Cortex of kidney (tissue), 1 donor: ENCODE results near the gene MRTFA.
"Not testable (repeated sequence)": the region's sequence is repeated elsewhere in the genome, so short reads cannot be mapped to it uniquely, and the experiment has no call there.

ENCODE experiments used
- DNase-seq: peaks from one replicate; lab custom pipeline; 2025; lab: John Stamatoyannopoulos, UW

The MRTFA gene

DNA sequence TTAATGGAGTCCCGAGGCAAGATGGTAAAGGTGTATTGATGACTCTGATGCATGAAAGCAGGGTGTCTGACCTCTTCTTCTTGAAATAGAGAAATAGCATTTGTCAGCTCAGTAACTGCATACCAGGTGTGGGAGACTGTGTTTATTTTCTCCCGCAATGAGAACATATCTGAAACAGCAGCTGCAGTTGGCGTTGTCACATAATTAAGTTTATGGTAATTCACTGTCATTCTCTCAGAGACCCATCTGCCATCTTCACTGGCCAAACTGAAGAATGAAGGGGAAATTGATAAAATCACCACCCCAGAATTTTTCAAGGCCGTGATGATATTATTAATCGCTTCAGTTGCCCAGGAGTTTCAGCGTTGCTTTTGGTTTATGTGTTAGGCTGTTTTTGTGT lies 22.6 kb upstream of the MRTFA start:
- DNase-seq: no peak

DNA sequence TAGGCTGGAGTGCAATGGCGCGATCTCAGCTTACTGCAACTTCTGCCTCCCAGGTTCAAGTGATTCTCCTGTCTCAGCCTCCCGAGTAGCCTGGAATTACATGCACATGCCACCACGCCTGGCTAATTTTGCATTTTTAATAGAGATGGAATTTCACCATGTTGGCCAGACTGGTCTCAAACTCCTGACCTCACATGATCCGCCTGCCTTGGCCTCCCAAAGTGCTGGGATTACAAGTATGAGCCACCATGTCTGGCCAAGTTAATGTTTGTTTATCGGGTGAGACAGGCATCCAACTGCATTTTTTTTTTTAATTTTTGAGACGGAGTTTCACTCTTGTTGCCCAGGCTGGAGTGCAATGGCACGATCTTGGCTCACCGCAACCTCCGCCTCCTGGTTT lies 20.1 kb upstream of the MRTFA start:
- DNase-seq: not testable (repeated sequence)

DNA sequence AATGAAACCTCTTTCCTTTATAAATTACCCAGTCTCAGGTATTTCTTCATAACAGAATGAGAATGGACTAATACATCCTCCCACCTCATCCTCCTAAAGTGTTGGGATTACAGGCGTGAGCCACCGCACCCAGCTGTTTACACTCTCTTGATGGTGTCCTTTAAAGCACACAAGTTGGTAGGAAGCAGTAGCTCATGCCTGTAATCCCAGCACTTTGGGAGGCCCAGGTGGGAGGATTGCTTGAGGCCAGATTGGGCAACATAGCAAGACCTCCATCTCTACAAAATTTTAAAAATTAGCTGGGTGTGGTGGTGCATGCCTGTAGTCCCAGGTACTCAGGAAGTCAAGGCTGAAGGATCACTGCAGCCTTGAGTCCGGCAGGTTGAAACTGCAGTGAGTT lies 19.4 kb upstream of the MRTFA start:
- DNase-seq: not testable (repeated sequence)

DNA sequence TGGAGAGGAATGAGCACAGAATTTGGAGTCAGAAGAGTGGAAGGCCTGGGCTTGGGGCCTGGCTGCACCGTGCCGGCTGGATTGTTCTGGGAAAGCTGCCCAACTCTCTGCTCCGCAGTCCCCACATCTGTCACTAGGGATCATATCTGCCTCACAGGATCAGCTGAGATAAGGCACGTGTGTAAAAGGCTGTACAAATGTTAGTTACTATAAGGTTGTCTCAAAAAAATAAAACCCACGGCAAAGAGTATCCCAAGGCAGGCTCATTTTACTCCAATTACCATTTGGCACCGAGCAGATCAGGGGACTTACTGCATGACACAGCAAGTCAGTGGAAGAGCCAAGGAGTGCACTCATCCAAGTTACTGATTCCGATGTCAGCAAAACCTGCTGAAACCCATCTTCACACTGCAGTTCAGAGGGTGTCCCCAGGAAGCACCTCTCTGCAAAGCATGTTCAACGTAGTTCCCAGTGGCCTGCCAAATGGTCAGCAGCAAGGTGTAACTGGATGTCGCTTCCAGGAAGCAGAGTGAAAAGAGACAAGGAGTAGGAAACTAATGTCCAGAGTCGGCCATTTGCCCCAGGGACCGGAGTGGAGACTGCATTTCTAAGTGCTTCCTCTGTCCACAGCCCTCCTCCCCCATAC lies 18.1 kb upstream of the MRTFA start:
- DNase-seq: no peak

DNA sequence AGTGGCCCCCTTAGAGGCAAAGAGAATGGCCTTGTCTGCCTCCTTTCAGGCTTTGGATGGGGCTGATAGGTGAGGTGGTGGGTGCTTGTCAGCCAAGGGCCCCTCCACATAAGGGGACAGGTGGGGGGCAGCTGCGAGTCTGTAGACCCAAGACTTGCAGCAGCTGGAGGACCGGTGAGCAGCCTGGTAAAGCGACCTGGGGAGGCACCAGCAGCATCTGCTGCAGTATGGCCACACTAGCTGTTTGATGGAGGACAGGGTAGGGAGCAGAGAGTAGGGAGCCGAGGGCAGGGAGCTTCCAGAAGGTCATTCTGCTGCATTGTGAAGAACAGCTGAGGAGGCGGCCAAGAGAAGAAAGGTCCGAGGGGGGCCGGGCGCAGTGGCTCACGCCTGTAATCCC lies 16.8 kb upstream of the MRTFA start:
- no peak for DNase-seq

DNA sequence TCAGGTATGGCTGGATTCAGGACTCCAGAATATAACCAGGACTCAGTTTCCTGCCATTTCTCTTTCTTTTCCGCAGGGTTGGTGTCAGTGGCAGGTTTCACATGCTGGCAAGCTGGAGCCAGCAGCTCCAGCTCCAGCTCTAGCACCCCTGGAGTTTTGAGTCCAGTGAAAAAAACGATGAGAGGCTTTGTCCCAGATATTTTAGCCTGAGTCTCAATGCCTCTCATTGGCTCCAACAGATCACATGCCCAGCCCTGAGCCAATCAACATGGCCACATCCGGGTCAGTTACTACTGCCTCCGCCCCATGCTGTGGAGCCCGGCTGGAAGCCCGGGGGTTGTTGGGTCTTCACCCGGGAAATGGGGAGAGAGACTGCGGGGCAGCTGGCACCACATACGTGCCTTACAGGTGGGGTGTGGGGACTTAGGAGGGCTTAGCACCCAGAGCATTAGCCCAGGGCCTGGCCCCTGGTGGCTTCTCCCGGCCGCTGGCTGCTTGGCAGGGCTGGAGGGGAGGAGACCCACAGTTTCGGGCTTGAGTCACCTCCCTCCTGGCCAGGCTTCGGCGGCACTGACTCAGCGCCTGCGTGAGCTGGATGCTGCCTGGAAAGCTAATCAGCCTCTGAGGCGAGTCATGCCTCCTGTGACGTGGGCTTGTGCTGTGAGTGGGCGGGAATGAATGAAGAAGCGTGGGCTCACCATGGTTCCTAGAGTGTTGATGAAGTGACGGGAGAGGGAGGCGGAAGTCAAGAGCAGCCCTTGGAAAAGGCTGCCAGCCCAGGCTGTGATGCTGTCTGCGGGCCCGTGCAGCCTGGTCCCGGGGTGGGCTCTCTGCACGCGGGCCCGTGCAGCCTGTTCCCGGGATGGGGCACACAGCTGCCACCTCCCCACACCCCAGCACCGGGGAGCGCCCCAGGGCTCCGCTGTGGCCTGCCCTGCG lies 15.3 kb upstream of the MRTFA start:
- DNase-seq: peak; percentile 86

DNA sequence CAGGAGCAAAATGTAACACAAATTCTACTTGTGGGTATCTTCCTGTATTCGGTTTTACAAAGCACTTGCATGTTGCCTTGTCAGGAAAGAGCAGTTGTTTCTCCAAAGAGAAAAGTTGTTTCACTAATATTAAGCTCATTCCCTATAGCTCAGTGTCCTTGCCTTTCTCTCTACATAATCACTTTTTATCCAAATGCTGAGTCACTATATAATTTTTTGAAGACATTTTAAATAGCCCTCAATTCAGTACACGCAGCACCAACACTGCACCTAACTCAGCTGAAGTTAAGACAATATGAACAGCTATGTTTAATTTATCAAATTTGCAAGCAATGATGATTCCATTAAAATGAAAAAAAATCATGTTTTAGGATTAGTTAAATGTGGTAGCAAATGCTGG lies 14.5 kb upstream of the MRTFA start:
- DNase-seq: no peak

DNA sequence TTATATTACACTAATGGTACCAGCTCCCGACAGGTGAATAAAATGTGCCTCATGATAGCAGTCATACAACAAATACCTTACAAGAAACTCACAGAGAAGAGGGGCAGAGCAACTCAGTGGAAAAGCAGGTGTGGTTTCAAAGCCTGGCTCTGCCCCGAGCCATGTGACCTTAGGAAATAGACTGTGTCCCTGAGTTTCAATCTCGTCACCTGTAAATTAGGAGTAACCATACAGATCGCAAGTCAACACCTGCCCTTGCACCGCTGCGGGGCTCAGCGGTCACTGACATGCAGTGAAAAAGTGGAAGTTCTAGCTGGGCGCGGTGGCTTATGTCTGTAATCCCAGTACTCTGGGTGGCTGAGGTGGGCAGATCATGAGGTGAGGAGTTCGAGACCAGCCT lies 11.9 kb upstream of the MRTFA start:
- DNase-seq: no peak

DNA sequence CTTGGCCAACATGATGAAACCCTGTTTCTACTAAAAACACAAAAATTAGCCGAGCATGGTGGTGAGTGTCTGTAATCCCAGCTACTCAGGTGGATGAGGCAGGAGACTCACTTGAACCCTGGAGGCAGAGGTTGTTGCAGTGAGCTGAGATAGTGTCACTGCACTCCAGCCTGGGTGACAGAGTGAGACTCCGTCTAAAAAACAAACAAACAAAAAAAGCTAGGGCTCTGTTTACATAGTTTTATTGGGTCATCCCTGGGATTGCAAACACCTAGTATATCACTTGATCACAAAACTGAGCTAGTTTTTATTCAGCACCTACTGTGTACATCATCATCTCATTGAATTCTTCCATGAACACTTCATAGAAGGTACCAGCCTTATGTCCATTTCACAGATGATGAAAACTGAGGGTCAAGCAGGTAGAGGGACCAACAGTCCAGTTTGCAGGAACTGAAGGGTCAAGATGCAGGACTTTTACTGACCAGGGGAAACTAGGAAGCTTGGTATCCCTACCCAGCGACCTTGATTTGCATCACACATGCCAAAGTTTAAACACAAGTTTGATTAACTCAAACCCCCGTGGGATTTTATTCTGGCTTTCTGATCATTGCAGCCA lies 9.2 kb upstream of the MRTFA start:
- DNase-seq: no peak

DNA sequence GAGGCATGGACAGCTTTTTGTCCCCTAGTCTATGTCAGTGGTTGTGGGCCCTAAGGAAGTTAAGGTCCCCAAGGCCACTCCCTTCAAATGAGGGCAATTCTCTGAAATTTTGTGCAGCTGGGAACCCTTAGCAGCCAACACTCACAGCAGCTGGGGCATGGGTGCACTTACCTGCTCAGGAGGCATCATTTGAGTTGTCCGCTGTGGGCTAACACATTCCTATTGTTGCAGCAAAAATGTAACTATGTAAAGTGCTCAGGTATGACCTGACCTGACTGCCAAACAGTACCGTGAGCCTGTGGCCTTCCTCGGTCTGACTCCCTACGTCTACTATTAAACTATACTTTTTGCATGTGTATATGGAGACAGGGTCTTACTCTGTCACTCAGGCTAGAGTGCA lies 5.8 kb upstream of the MRTFA start:
- DNase-seq: no peak

DNA sequence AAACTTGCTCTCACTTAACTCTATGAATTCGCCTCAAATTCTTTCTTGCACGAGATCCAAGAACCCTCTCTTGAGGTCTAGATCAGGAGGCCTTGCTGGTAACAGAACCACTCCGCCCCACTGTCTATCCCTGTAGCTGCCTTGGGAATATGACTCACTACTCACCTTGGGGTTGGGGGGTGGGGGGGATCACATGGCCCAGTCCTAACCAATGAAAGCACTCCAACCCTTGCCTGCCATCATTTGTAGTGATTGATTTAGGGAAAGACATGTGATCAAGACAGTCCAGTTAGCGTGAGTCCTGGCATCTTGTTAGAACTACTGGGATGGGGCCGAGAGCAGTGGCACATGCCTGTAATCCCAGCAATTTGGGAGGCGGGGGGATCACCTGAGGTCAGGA lies 4.8 kb upstream of the MRTFA start:
- no peak for DNase-seq

DNA sequence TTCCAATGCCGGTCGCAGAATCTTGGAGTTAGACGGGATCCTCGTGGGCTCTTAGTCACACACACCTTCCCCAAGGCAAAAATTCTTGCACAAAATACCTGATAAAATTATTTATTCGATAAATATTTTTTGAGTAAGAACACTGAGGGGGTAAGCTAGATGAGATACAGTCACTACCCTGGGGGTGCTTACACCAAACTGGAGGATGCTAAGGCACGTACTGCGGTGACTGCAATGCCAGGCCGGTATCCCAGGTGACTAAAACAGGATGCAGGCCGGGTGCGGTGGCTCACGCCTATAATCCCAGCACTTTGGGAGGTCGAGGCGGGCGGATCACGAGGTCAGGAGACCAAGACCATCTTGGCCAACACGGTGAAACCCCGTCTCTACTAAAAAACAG lies 1.7 kb upstream of the MRTFA start:
- no peak for DNase-seq

DNA sequence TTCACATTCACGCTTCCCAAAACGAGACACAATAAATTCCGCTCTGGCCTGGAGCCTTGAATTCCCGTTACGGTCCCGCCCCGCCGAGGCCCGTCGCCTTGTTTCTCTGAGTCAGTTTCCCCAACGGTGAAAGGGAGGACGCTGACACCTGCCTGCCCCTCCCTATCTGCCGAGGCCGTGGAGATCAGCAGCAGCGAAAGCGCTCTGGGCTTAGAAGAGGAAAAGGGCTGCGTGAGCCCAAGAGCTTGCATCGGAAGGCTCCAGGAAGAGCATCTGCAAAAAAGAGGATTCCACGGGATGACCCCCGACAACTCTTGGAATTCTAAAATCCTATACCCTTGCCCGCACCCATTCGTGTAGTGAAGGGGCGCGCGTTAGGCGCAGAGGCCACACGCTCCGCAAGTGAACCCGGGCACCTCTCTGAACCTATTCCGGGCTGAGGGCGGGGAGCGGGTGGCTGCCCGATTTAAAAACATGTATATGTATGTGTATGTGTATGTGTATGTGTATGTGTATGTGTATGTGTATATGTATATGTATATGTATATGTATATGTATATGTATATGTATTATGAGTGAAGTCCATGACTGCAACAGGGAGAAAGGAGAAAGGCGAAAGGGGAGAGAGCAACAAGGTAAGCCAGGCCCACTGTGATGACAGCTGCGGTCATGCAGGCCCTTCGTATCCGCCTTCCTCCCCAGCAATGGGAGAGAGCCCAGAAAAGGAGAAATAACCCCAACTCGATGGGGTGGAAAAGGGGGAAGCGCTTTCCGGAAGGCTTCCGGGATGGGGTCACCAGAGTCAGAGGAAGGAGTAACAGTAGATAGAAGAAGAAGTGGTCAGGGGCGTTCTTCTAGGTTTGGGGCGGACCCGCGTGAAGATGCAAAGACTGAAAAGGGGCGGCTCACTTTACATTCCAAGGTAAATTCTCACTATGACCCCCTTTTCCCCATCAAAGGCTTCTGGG lies 948 bp upstream of the MRTFA start:
- no peak for DNase-seq

DNA sequence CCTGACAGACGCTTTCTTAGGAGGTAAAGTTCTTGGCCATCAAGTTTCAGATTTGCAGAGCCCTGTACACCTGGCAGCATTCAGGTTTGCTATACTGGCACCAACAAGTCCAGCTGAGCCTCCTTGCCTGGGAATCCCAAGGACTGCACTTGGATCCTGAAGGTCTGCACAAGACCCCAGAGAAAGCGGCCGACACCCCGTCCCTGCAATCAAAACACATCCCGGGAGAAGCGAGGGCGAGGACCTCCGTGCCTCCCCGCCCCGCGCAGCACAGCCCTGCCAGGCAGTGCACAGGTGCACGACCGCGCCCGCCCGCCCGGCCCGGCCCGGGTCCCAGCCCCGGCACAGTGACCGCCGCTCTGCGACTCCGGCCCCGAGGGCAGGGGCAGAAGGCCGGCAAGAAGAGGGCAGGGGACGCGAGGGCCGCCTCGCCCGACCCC lies 559 bp downstream of the MRTFA start:
- no peak for DNase-seq

DNA sequence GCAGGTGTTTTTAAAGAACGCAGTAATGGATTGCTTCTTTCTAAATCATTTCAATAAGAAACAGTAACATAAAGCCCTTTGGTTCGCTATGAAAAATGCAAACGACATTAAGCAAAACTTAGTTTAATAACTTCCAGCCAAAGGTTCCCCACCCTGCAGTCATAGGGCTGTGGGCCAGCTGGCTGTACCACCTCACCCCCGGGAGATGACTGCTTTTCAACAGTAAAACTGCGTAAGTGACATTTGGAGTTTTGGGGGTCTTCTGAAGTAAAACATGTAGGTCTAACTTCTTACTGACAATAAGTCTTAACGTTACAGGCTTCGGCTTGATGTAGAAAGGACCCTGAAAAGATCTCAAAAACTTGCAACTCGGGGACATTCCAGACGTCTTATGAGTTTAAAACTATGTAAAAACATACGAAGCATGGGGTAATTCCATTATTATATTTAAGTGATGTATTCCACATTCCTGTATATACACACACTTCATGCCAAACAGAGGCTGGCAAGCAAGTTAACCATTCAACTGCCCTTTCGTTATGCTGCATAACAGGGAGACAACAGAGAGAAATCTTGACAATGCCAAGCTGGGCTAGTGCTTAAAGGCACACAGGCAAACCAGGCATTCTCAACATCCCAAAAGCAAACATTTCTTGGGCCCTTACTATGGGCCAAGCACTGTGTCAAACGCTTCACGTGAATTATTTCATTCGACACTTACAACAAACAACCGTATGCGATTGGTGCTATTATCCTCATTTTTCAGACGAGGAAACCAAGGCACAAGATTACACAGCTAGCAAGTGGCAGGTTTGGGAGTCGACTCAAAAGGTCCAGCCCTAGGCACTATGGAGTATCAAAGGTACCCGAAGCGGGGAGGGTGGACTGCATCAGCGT lies 1.2 kb downstream of the MRTFA start:
- DNase-seq: no peak

DNA sequence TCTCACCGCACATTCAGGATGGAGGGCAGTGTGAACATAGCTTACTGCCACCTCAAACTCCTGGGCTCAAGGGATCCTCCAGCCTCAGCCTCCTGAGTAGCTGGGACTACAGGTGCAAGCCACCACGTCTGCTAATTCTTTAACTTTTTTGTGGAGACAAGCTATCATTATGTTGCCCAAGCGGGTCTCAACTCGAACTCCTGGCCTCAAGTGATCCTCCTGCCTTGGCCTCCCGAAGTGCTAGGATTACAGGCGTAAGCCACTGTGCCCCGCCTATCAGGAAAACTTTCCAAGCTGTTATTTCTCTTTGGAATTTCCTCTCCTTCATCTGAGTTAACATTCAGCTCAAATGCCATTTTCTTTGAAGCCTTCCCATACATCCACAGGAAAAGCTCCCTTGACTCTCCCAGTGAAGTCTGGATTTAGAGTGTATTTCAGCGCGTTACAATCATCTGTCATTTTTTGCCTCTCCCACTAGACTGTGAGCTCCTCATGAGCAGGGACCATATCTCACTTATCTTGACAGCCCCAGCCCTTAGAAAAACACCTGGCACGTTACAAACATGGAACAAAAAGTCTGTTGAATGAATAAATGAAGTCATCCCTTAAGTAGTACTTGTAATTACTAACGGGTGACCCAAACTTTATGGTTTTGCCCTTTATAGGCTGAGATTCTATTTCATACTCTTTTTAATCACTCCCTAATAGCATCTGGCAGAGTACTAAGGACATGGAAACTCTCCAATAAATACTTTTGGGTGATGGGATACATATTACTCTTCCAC lies 2.2 kb downstream of the MRTFA start:
- DNase-seq: no peak

DNA sequence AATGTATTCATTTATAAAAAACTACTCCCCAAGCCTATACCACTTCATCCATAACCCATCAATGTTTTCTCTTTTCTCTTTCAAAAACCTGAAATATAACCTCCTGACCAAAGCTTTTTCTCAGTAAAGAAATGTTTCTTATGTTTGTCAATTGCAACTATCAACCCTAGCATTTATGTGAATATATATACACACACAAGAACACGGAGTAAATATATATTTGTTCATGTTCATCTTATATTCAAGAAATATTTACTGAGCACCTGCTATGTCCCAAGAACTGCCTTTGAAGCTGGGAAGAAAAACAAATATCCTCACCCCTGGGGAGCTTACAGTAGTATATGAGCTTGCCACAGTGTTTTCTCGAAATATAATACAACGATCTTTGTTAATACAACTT lies 3.5 kb downstream of the MRTFA start:
- no peak for DNase-seq

DNA sequence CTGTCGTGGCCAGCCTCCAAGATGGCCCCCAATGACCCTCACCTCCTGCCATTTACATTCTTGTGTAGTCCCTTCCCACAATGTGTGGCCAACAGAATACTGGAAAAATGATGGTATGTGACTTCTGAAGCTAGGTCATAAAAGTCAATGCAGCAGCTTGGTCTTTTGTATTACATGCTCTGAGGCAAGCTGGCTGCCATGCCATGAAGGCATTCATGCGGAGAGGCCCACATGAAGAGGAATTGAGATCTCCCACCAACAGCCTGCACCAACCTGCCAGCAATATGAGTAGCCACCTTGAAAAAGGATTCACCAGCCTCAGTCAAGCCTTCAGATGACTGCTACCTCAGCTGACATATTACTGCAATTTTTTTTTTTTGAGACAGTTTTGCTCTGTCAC lies 4.6 kb downstream of the MRTFA start:
- no peak for DNase-seq

DNA sequence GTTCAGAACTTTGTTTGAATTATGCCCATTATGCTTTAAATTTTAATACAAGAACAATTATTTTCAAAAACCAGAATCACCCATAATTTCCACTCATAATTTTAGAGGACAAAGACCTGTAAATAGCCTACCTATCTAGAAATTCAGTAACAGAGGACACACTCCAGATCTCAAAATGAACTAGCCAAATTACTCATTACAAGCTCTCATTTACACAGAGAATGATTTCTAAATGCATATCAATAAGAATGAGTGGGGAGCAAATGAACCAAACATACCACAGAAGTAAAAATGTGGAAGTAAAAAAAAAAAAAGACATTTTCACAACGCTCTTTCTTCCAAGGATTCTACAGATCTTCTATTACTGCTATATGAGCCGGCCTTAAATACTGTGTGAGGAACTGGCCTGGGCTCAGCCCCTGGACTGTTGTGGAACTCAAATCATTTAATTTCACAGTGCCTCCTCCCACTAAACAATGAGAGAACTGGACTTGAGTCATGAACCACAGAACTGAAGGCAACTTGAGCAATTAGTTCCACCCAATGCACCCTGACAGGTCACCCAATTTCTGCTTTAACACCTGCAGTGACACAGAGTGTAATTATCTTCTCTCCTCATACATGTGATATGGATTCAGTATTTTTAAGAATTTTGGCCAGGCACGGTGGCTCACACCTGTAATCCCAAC lies 8.0 kb downstream of the MRTFA start:
- no peak for DNase-seq
